Measurements from ENCODE around the gene GSK3B. TPM values are rescaled to one million over a fixed set of nuclear protein-coding genes. Genes with fewer than 3 reads are reported as not detected.
"Not testable (repeated sequence)": the region's sequence is repeated elsewhere in the genome, so short reads cannot be mapped to it uniquely, and the experiment has no call there.

GSK3B gene
- total and polyA plus RNA-seq, 2 experiments from 2014 or later = 18.1 to 48.8 TPM

- no peak overlapping the region for H2AFZ ChIP-seq
- no peaks in the 10 kb centered on the region for H3K9me2 ChIP-seq (replicated peaks; ENCODE audit: insufficient read depth)
- no peaks in the 10 kb centered on the region for H3K27me3 ChIP-seq
- H3K4me2 ChIP-seq = no peak overlapping the region
- no peak overlapping the region for H3K27ac ChIP-seq
- peaks cover 94% of the 10 kb centered on the region for H3K79me2 ChIP-seq
- H4K20me1 ChIP-seq (ENCODE audit: insufficient read depth, poor library complexity, severe bottlenecking) = peaks cover 41% of the 10 kb centered on the region
- no peak overlapping the region for H3K4me3 ChIP-seq
- H3K9me3 ChIP-seq (ENCODE audit: low read depth) = no peaks in the 10 kb centered on the region
- peaks cover 6% of the 10 kb centered on the region for H3K4me1 ChIP-seq (ENCODE audit: insufficient read depth)
- TF ChIP-seq EZH2 (IDR thresholded peaks at IDR 0.05; ENCODE audit: borderline replicate concordance) (no peak), EZH2phosphoT487 (IDR thresholded peaks at IDR 0.05; ENCODE audit: low read depth, severe bottlenecking, unreplicated experiment) (no peak)
- TF ChIP-seq, protein P1, sequence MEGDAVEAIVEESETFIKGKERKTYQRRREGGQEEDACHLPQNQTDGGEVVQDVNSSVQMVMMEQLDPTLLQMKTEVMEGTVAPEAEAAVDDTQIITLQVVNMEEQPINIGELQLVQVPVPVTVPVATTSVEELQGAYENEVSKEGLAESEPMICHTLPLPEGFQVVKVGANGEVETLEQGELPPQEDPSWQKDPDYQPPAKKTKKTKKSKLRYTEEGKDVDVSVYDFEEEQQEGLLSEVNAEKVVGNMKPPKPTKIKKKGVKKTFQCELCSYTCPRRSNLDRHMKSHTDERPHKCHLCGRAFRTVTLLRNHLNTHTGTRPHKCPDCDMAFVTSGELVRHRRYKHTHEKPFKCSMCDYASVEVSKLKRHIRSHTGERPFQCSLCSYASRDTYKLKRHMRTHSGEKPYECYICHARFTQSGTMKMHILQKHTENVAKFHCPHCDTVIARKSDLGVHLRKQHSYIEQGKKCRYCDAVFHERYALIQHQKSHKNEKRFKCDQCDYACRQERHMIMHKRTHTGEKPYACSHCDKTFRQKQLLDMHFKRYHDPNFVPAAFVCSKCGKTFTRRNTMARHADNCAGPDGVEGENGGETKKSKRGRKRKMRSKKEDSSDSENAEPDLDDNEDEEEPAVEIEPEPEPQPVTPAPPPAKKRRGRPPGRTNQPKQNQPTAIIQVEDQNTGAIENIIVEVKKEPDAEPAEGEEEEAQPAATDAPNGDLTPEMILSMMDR (IDR thresholded peaks at IDR 0.05; ENCODE audit: poor library complexity) = no peak
- no peak for DNase-seq (ENCODE audit: low spot score)
- WGBS (ENCODE audit: low lambda C conversion rate, missing lambda C conversion rate) = 100% methylated on average over 1 of the region's 1 CpG
- no peaks in the 10 kb centered on the region for H3K36me3 ChIP-seq (replicated peaks; ENCODE audit: insufficient read depth, low read depth)
These were observed 96.1 kb downstream of the GSK3B start for GRCh38 chr3:119998166-119998565.

GRCh38 chr3:119990888-119991287 lies 103.4 kb downstream of the GSK3B start:
- DNase-seq (ENCODE audit: low spot score) = no peak
- peaks cover 44% of the 10 kb centered on the region for H4K20me1 ChIP-seq (ENCODE audit: insufficient read depth, poor library complexity, severe bottlenecking)
- no peak overlapping the region for H3K27ac ChIP-seq
- H3K4me3 ChIP-seq = no peak overlapping the region
- H3K9me2 ChIP-seq (replicated peaks; ENCODE audit: insufficient read depth) = no peaks in the 10 kb centered on the region
- H3K79me2 ChIP-seq = peaks cover 97% of the 10 kb centered on the region
- H3K27me3 ChIP-seq = no peaks in the 10 kb centered on the region
- peaks cover 12% of the 10 kb centered on the region for H3K4me1 ChIP-seq (ENCODE audit: insufficient read depth)
- TF ChIP-seq, protein P1 (IDR thresholded peaks at IDR 0.05; ENCODE audit: poor library complexity) = no peak
- no peak for TF ChIP-seq EZH2 (IDR thresholded peaks at IDR 0.05; ENCODE audit: borderline replicate concordance)
- no peak for TF ChIP-seq EZH2phosphoT487 (IDR thresholded peaks at IDR 0.05; ENCODE audit: low read depth, severe bottlenecking, unreplicated experiment)
- peaks cover 5% of the 10 kb centered on the region for H3K9me3 ChIP-seq (ENCODE audit: low read depth)
- H3K36me3 ChIP-seq (replicated peaks; ENCODE audit: insufficient read depth, low read depth) = no peaks in the 10 kb centered on the region
- no peak overlapping the region for H3K4me2 ChIP-seq
- H2AFZ ChIP-seq = no peak overlapping the region

GRCh38 chr3:119989981-119990655 lies 104.1 kb downstream of the GSK3B start:
- DNase-seq (ENCODE audit: low spot score) = no peak
- Histone ChIP-seq H3K36me3 (replicated peaks; ENCODE audit: insufficient read depth, low read depth) (no peaks in the 10 kb centered on the region), H2AFZ (no peak overlapping the region), H3K4me3 (no peak overlapping the region), H3K27ac (no peak overlapping the region), H3K4me1 (ENCODE audit: insufficient read depth) (peaks cover 12% of the 10 kb centered on the region), H3K9me3 (ENCODE audit: low read depth) (peaks cover 5% of the 10 kb centered on the region), H3K79me2 (peaks cover 97% of the 10 kb centered on the region), H3K4me2 (no peak overlapping the region), H4K20me1 (ENCODE audit: insufficient read depth, poor library complexity, severe bottlenecking) (peaks cover 47% of the 10 kb centered on the region), H3K9me2 (replicated peaks; ENCODE audit: insufficient read depth) (no peaks in the 10 kb centered on the region), H3K27me3 (no peaks in the 10 kb centered on the region)
- TF ChIP-seq, protein P1 (IDR thresholded peaks at IDR 0.05; ENCODE audit: poor library complexity) = no peak
- no peak for TF ChIP-seq EZH2phosphoT487 (IDR thresholded peaks at IDR 0.05; ENCODE audit: low read depth, severe bottlenecking, unreplicated experiment)
- WGBS (ENCODE audit: low lambda C conversion rate, missing lambda C conversion rate) = 83% methylated on average over 8 of the region's 8 CpGs

GRCh38 chr3:119986812-119987211 lies 107.4 kb downstream of the GSK3B start:
- Histone ChIP-seq H4K20me1 (ENCODE audit: insufficient read depth, poor library complexity, severe bottlenecking) (peaks cover 33% of the 10 kb centered on the region), H3K79me2 (peaks cover 100% of the 10 kb centered on the region)
- H3K4me3 ChIP-seq; DNase-seq (ENCODE audit: low spot score); H3K4me2 ChIP-seq; H3K36me3 ChIP-seq (replicated peaks; ENCODE audit: insufficient read depth, low read depth); H3K9me3 ChIP-seq (ENCODE audit: low read depth); H3K9me2 ChIP-seq (replicated peaks; ENCODE audit: insufficient read depth); H3K4me1 ChIP-seq (ENCODE audit: insufficient read depth); H3K27me3 ChIP-seq; H3K27ac ChIP-seq; H2AFZ ChIP-seq: not testable (repeated sequence)
- WGBS (ENCODE audit: low lambda C conversion rate, missing lambda C conversion rate) = 95% methylated on average over 4 of the region's 4 CpGs

Measured in hepatocyte (in vitro differentiated cells).